A673 (cell line): Measurements from ENCODE around the gene HCK.

ENCODE experiments used
- CTCF ChIP-seq: fragments of 300-800, 200-600 bp; sonication (generic); conservative IDR thresholded peaks from 2 replicates; pipeline ENCODE4 v1.5.1; 2017; ENCODE audit warnings: low read depth, mild to moderate bottlenecking, antibody characterized with exemption, low read length, moderate library complexity, mixed read lengths
- EZH2 ChIP-seq: fragments of 200-600 bp; sonication (generic); IDR thresholded peaks from 2 replicates; pipeline ENCODE4 v1.6.1; 2017; ENCODE audit warnings: borderline replicate concordance, low read depth, mild to moderate bottlenecking, mixed read lengths, antibody characterized with exemption, low read length; ENCODE audit not compliant: poor library complexity, severe bottlenecking

- no peak for TF ChIP-seq CTCF
- no peak for TF ChIP-seq EZH2
These were observed 71.0 kb downstream of the HCK start for GRCh38 chr20:32123088-32123487.
